ENCODE results near the gene SLC26A6.

The SLC26A6 gene

GRCh38 chr3:48601622-48601994, 33.7 kb downstream of the SLC26A6 start:
- DNase-seq: no peak
- peaks cover 23% of the 10 kb centered on the region for H3K79me1 ChIP-seq (ENCODE audit: low read length)
- peaks cover 30 to 31% of the 10 kb centered on the region in 2 experiments for H3K4me1 ChIP-seq (ENCODE audit: control insufficient read depth in 1 of 2, insufficient read depth in 2 of 2, low read length in 2 of 2)
- no peak overlapping the region for H2BK12ac ChIP-seq (ENCODE audit: low read length)
- no peak overlapping the region for H4K8ac ChIP-seq (ENCODE audit: low read depth, low read length)
- no peak overlapping the region for H3K14ac ChIP-seq (ENCODE audit: low read length)
- H4K12ac ChIP-seq (ENCODE audit: low read depth, low read length): no peak overlapping the region
- H3K9me3 ChIP-seq (ENCODE audit: insufficient read depth, low read depth, low read length): no peaks in the 10 kb centered on the region
- H3K27ac ChIP-seq (ENCODE audit: low read depth, low read length): no peak overlapping the region
- no peak overlapping the region for H3K4ac ChIP-seq (ENCODE audit: low read depth, low read length)
- H2AFZ ChIP-seq (ENCODE audit: insufficient read depth, low read length, poor library complexity): no peak overlapping the region
- no peak overlapping the region for H4K91ac ChIP-seq (ENCODE audit: low read depth, low read length)
- no peaks in the 10 kb centered on the region for H3K27me3 ChIP-seq (ENCODE audit: insufficient read depth, low read length)
- H2BK5ac ChIP-seq (ENCODE audit: low read depth, low read length, poor library complexity): no peak overlapping the region
- H3K23ac ChIP-seq (ENCODE audit: low read length): no peak overlapping the region
- H3K4me2 ChIP-seq (ENCODE audit: low read length): no peak overlapping the region
- WGBS (ENCODE audit: extremely low coverage, insufficient coverage, insufficient read length): no CpG with 5 or more reads among the region's 2 CpGs
- peaks cover 79 to 84% of the 10 kb centered on the region in 2 experiments for H3K36me3 ChIP-seq (ENCODE audit: control insufficient read depth in 1 of 2, insufficient read depth in 2 of 2, low read length in 2 of 2)
- no peak overlapping the region for H3K18ac ChIP-seq (ENCODE audit: low read length)
- no peak overlapping the region for H2AK5ac ChIP-seq (ENCODE audit: low read length)
- H3K79me2 ChIP-seq (ENCODE audit: control insufficient read depth, insufficient read depth, low read length, poor library complexity): peaks cover 12% of the 10 kb centered on the region
- no peak overlapping the region for H3K4me3 ChIP-seq (ENCODE audit: low read depth, low read length)
- no peak overlapping the region for H2BK120ac ChIP-seq (ENCODE audit: insufficient read depth, low read length, poor library complexity)
- H3K9ac ChIP-seq (ENCODE audit: low read length): no peak overlapping the region

GRCh38 chr3:48600711-48601621, 34.3 kb downstream of the SLC26A6 start:
- no peak for DNase-seq
- no peak overlapping the region for H2AK5ac ChIP-seq (ENCODE audit: low read length)
- no peak overlapping the region for H4K12ac ChIP-seq (ENCODE audit: low read depth, low read length)
- H2AFZ ChIP-seq (ENCODE audit: insufficient read depth, low read length, poor library complexity): no peak overlapping the region
- WGBS (ENCODE audit: extremely low coverage, insufficient coverage, insufficient read length): no CpG with 5 or more reads among the region's 19 CpGs
- H2BK12ac ChIP-seq (ENCODE audit: low read length): no peak overlapping the region
- H4K91ac ChIP-seq (ENCODE audit: low read depth, low read length): no peak overlapping the region
- no peak overlapping the region for H3K14ac ChIP-seq (ENCODE audit: low read length)
- no peak overlapping the region for H3K4me2 ChIP-seq (ENCODE audit: low read length)
- no peak overlapping the region for H2BK5ac ChIP-seq (ENCODE audit: low read depth, low read length, poor library complexity)
- H2BK120ac ChIP-seq (ENCODE audit: insufficient read depth, low read length, poor library complexity): no peak overlapping the region
- no peak overlapping the region for H3K4ac ChIP-seq (ENCODE audit: low read depth, low read length)
- H4K8ac ChIP-seq (ENCODE audit: low read depth, low read length): no peak overlapping the region
- no peak overlapping the region for H3K9ac ChIP-seq (ENCODE audit: low read length)
- no peak overlapping the region for H3K18ac ChIP-seq (ENCODE audit: low read length)
- no peaks in the 10 kb centered on the region for H3K27me3 ChIP-seq (ENCODE audit: insufficient read depth, low read length)
- H3K9me3 ChIP-seq (ENCODE audit: insufficient read depth, low read depth, low read length): no peaks in the 10 kb centered on the region
- no peak overlapping the region for H3K23ac ChIP-seq (ENCODE audit: low read length)
- H3K36me3 ChIP-seq (ENCODE audit: control insufficient read depth in 1 of 2, insufficient read depth in 2 of 2, low read length in 2 of 2): peaks cover 80 to 85% of the 10 kb centered on the region in 2 experiments
- no peak overlapping the region for H3K4me3 ChIP-seq (ENCODE audit: low read depth, low read length)
- no peak overlapping the region for H3K27ac ChIP-seq (ENCODE audit: low read depth, low read length)
- H3K4me1 ChIP-seq (ENCODE audit: control insufficient read depth in 1 of 2, insufficient read depth in 2 of 2, low read length in 2 of 2): peaks cover 36 to 38% of the 10 kb centered on the region in 2 experiments
- peaks cover 30% of the 10 kb centered on the region for H3K79me1 ChIP-seq (ENCODE audit: low read length)
- H3K79me2 ChIP-seq (ENCODE audit: control insufficient read depth, insufficient read depth, low read length, poor library complexity): peaks cover 14% of the 10 kb centered on the region

GRCh38 chr3:48599509-48600285, 35.6 kb downstream of the SLC26A6 start:
- peak overlapping the region; percentile 50 for H2BK120ac ChIP-seq (ENCODE audit: insufficient read depth, low read length, poor library complexity)
- no peak overlapping the region for H4K12ac ChIP-seq (ENCODE audit: low read depth, low read length)
- WGBS (ENCODE audit: extremely low coverage, insufficient coverage, insufficient read length): no CpG with 5 or more reads among the region's 12 CpGs
- no peak overlapping the region for H2BK12ac ChIP-seq (ENCODE audit: low read length)
- no peak overlapping the region for H4K8ac ChIP-seq (ENCODE audit: low read depth, low read length)
- H3K14ac ChIP-seq (ENCODE audit: low read length): peak overlapping the region; percentile 4
- peaks cover 47 to 49% of the 10 kb centered on the region in 2 experiments for H3K4me1 ChIP-seq (ENCODE audit: control insufficient read depth in 1 of 2, insufficient read depth in 2 of 2, low read length in 2 of 2)
- H3K18ac ChIP-seq (ENCODE audit: low read length): no peak overlapping the region
- peak overlapping the region; percentile 91 for H3K27ac ChIP-seq (ENCODE audit: low read depth, low read length)
- peak overlapping the region; percentile 32 for H2BK5ac ChIP-seq (ENCODE audit: low read depth, low read length, poor library complexity)
- no peaks in the 10 kb centered on the region for H3K27me3 ChIP-seq (ENCODE audit: insufficient read depth, low read length)
- H2AFZ ChIP-seq (ENCODE audit: insufficient read depth, low read length, poor library complexity): no peak overlapping the region
- peak overlapping the region; percentile 78 for H4K91ac ChIP-seq (ENCODE audit: low read depth, low read length)
- H2AK5ac ChIP-seq (ENCODE audit: low read length): no peak overlapping the region
- no peaks in the 10 kb centered on the region for H3K9me3 ChIP-seq (ENCODE audit: insufficient read depth, low read depth, low read length)
- H3K79me2 ChIP-seq (ENCODE audit: control insufficient read depth, insufficient read depth, low read length, poor library complexity): peaks cover 14% of the 10 kb centered on the region
- DNase-seq: no peak
- H3K4me3 ChIP-seq (ENCODE audit: low read depth, low read length): no peak overlapping the region
- no peak overlapping the region for H3K23ac ChIP-seq (ENCODE audit: low read length)
- H3K79me1 ChIP-seq (ENCODE audit: low read length): peaks cover 36% of the 10 kb centered on the region
- H3K9ac ChIP-seq (ENCODE audit: low read length): no peak overlapping the region
- no peak overlapping the region for H3K4me2 ChIP-seq (ENCODE audit: low read length)
- H3K36me3 ChIP-seq (ENCODE audit: control insufficient read depth in 1 of 2, insufficient read depth in 2 of 2, low read length in 2 of 2): peaks cover 67 to 72% of the 10 kb centered on the region in 2 experiments
- no peak overlapping the region for H3K4ac ChIP-seq (ENCODE audit: low read depth, low read length)

GRCh38 chr3:48599077-48599501, 36.2 kb downstream of the SLC26A6 start:
- no peak overlapping the region for H3K9ac ChIP-seq (ENCODE audit: low read length)
- no peaks in the 10 kb centered on the region for H3K9me3 ChIP-seq (ENCODE audit: insufficient read depth, low read depth, low read length)
- no peak overlapping the region for H3K4me2 ChIP-seq (ENCODE audit: low read length)
- peak overlapping the region; percentile 3 for H3K18ac ChIP-seq (ENCODE audit: low read length)
- H4K8ac ChIP-seq (ENCODE audit: low read depth, low read length): no peak overlapping the region
- peaks cover 52 to 55% of the 10 kb centered on the region in 2 experiments for H3K4me1 ChIP-seq (ENCODE audit: control insufficient read depth in 1 of 2, insufficient read depth in 2 of 2, low read length in 2 of 2)
- H3K36me3 ChIP-seq (ENCODE audit: control insufficient read depth in 1 of 2, insufficient read depth in 2 of 2, low read length in 2 of 2): peaks cover 61 to 66% of the 10 kb centered on the region in 2 experiments
- WGBS (ENCODE audit: extremely low coverage, insufficient coverage, insufficient read length): no CpG with 5 or more reads among the region's 11 CpGs
- peak overlapping the region; percentile 78 for H4K91ac ChIP-seq (ENCODE audit: low read depth, low read length)
- no peak overlapping the region for H3K23ac ChIP-seq (ENCODE audit: low read length)
- H3K27me3 ChIP-seq (ENCODE audit: insufficient read depth, low read length): no peaks in the 10 kb centered on the region
- no peak overlapping the region for H4K12ac ChIP-seq (ENCODE audit: low read depth, low read length)
- H3K79me1 ChIP-seq (ENCODE audit: low read length): peaks cover 42% of the 10 kb centered on the region
- H2AK5ac ChIP-seq (ENCODE audit: low read length): peak overlapping the region; percentile 16
- DNase-seq: no peak
- peak overlapping the region; percentile 34 for H2BK12ac ChIP-seq (ENCODE audit: low read length)
- peak overlapping the region; percentile 32 for H2BK5ac ChIP-seq (ENCODE audit: low read depth, low read length, poor library complexity)
- H3K27ac ChIP-seq (ENCODE audit: low read depth, low read length): peak overlapping the region; percentile 91
- H3K79me2 ChIP-seq (ENCODE audit: control insufficient read depth, insufficient read depth, low read length, poor library complexity): peaks cover 14% of the 10 kb centered on the region
- H3K14ac ChIP-seq (ENCODE audit: low read length): peak overlapping the region; percentile 4
- peak overlapping the region; percentile 50 for H2BK120ac ChIP-seq (ENCODE audit: insufficient read depth, low read length, poor library complexity)
- H2AFZ ChIP-seq (ENCODE audit: insufficient read depth, low read length, poor library complexity): no peak overlapping the region
- H3K4me3 ChIP-seq (ENCODE audit: low read depth, low read length): no peak overlapping the region
- no peak overlapping the region for H3K4ac ChIP-seq (ENCODE audit: low read depth, low read length)
